ENCODE measurements around the gene FRMD7. TPM values are rescaled to one million over a fixed set of nuclear protein-coding genes. Genes with fewer than 3 reads are reported as not detected.
A peak's percentile ranks its signal among the peaks of the same experiment; 100 is the strongest.

FRMD7 gene
- total RNA-seq, 6 donors from 2014 or later = not detected

GRCh38 chrX:132094164-132094563 is 33.7 kb downstream of the FRMD7 start:
- ATAC-seq (ENCODE audit: low FRiP score in 2 of 2) = no peak
- Histone ChIP-seq H3K4me1 (no peaks in the 10 kb centered on the region), H3K27ac (no peak overlapping the region), H3K4me3 (no peak overlapping the region), H3K9me3 (no peaks in the 10 kb centered on the region), H3K36me3 (no peaks in the 10 kb centered on the region), H3K27me3 (no peaks in the 10 kb centered on the region)
- 52% methylated on average over 2 of the region's 2 CpGs; no CpG with 5 or more reads in 1 of the 2 donors for WGBS, 2 donors
- TF ChIP-seq CTCF (IDR thresholded peaks at IDR 0.05) (no peak), POLR2AphosphoS5 (IDR thresholded peaks at IDR 0.05) (no peak), EP300 (IDR thresholded peaks at IDR 0.05) (no peak), POLR2A (IDR thresholded peaks at IDR 0.05) (no peak)
- no peak for DNase-seq

- peak in 1 of 2 donors; percentile 19 for ATAC-seq (ENCODE audit: low FRiP score in 2 of 2)
- no peak for TF ChIP-seq POLR2A (IDR thresholded peaks at IDR 0.05)
- no peak for TF ChIP-seq EP300 (IDR thresholded peaks at IDR 0.05)
- no peak for TF ChIP-seq CTCF (IDR thresholded peaks at IDR 0.05)
- no peak for TF ChIP-seq POLR2AphosphoS5 (IDR thresholded peaks at IDR 0.05)
- no peaks in the 10 kb centered on the region for H3K36me3 ChIP-seq
- no peak overlapping the region for H3K27ac ChIP-seq
- WGBS, 2 donors = 54 to 94% methylated on average over 4 of the region's 4 CpGs
- H3K27me3 ChIP-seq = no peaks in the 10 kb centered on the region
- no peak for DNase-seq
- no peak overlapping the region for H3K4me3 ChIP-seq
- no peaks in the 10 kb centered on the region for H3K9me3 ChIP-seq
- no peaks in the 10 kb centered on the region for H3K4me1 ChIP-seq
Observed at GRCh38 chrX:132093239-132093860, 34.5 kb downstream of the FRMD7 start.

GRCh38 chrX:132092439-132093065 is 35.3 kb downstream of the FRMD7 start:
- no peaks in the 10 kb centered on the region for H3K4me1 ChIP-seq
- H3K4me3 ChIP-seq = no peak overlapping the region
- no peaks in the 10 kb centered on the region for H3K36me3 ChIP-seq
- no peaks in the 10 kb centered on the region for H3K9me3 ChIP-seq
- TF ChIP-seq POLR2A (IDR thresholded peaks at IDR 0.05) = no peak
- TF ChIP-seq CTCF (IDR thresholded peaks at IDR 0.05) = peak; percentile 62 to 74 (median 66)
- ATAC-seq (ENCODE audit: low FRiP score in 2 of 2) (peak; percentile 75 to 76), DNase-seq (peak in 1 of 2 donors; percentile 40)
- no peak overlapping the region for H3K27ac ChIP-seq
- WGBS, 2 donors = 45 to 50% methylated on average over 7 of the region's 7 CpGs
- H3K27me3 ChIP-seq = no peaks in the 10 kb centered on the region

- Histone ChIP-seq H3K36me3 (no peaks in the 10 kb centered on the region), H3K9me3 (no peaks in the 10 kb centered on the region), H3K4me3 (no peak overlapping the region), H3K4me1 (no peaks in the 10 kb centered on the region), H3K27me3 (no peaks in the 10 kb centered on the region), H3K27ac (no peak overlapping the region)
- DNase-seq = no peak
- 51 to 56% methylated on average over 8 of the region's 8 CpGs for WGBS, 2 donors
- no peak for ATAC-seq (ENCODE audit: low FRiP score in 2 of 2)
- TF ChIP-seq CTCF (IDR thresholded peaks at IDR 0.05) (no peak), POLR2AphosphoS5 (IDR thresholded peaks at IDR 0.05) (no peak), POLR2A (IDR thresholded peaks at IDR 0.05) (no peak), EP300 (IDR thresholded peaks at IDR 0.05) (no peak)
Observed at GRCh38 chrX:132090403-132091159, 37.2 kb downstream of the FRMD7 start.

Data from upper lobe of left lung (tissue), 6 donors.